Effector CD8-positive, alpha-beta T cell (primary cell): ENCODE measurements around the gene LZTS2.

ENCODE experiments used
- DNase-seq: peaks from one replicate; lab custom pipeline; 2025; lab: John Stamatoyannopoulos, UW

The LZTS2 gene

GRCh38 chr10:101054876-101055275, 55.3 kb downstream of the LZTS2 start:
- DNase-seq: no peak

- DNase-seq: no peak
Observed at GRCh38 chr10:101055411-101055810, 55.8 kb downstream of the LZTS2 start.

GRCh38 chr10:101056365-101057151, 57.0 kb downstream of the LZTS2 start:
- no peak for DNase-seq
